ENCODE data around the gene DOCK9.

GRCh38 chr13:98955336-98955735, 22.5 kb downstream of the DOCK9 start:
- no peak for TF ChIP-seq CTCF (IDR thresholded peaks at IDR 0.05; ENCODE audit: extremely low read depth in 1 of 2, insufficient read depth in 1 of 2, low read depth in 1 of 2, low read length in 2 of 2)
- no peak for TF ChIP-seq MAX (IDR thresholded peaks at IDR 0.05; ENCODE audit: insufficient read depth, insufficient read length)
- TF ChIP-seq POLR2A (IDR thresholded peaks at IDR 0.05; ENCODE audit: low read depth, low read length): no peak
- no peak for TF ChIP-seq FOS (IDR thresholded peaks at IDR 0.05; ENCODE audit: borderline replicate concordance, insufficient read depth, low read length)
- TF ChIP-seq MYC (IDR thresholded peaks at IDR 0.05; ENCODE audit: low read depth, low read length): no peak
- TF ChIP-seq EZH2 (IDR thresholded peaks at IDR 0.05; ENCODE audit: borderline replicate concordance, low read depth, low read length, severe bottlenecking): no peak

All from endothelial cell of umbilical vein (primary cell).